Endothelial cell (in vitro differentiated cells): ENCODE measurements around the gene NACA2. TPM values are rescaled to one million over a fixed set of nuclear protein-coding genes. Genes with fewer than 3 reads are reported as not detected.
A peak's percentile ranks its signal among the peaks of the same experiment; 100 is the strongest.
"Not testable (repeated sequence)": the region's sequence is repeated elsewhere in the genome, so short reads cannot be mapped to it uniquely, and the experiment has no call there.

Experiments used
- DNase-seq: peaks from one replicate; pipeline ENCODE4 v3.0.0; 2021; ENCODE audit warnings: low spot score
- H3K27ac Mint-ChIP-seq: one replicate; pipeline ENCODE4 v1.8.0; 2021; ENCODE audit warnings: mixed read lengths, inconsistent platforms; ENCODE audit not compliant: unreplicated experiment
- H3K27me3 Mint-ChIP-seq: one replicate; pipeline ENCODE4 v1.8.0; 2021; ENCODE audit warnings: mild to moderate bottlenecking, moderate library complexity, mixed read lengths, inconsistent platforms; ENCODE audit not compliant: unreplicated experiment
- H3K36me3 Mint-ChIP-seq: one replicate; pipeline ENCODE4 v1.8.0; 2021; ENCODE audit warnings: mild to moderate bottlenecking, low read depth, mixed read lengths, inconsistent platforms; ENCODE audit not compliant: unreplicated experiment
- H3K4me1 Mint-ChIP-seq: one replicate; pipeline ENCODE4 v1.8.0; 2021; ENCODE audit warnings: mild to moderate bottlenecking, mixed read lengths, inconsistent platforms; ENCODE audit not compliant: unreplicated experiment
- H3K4me3 Mint-ChIP-seq: one replicate; pipeline ENCODE4 v1.8.0; 2021; ENCODE audit warnings: mild to moderate bottlenecking, mixed read lengths, inconsistent platforms; ENCODE audit not compliant: unreplicated experiment
- H3K9me3 Mint-ChIP-seq: one replicate; pipeline ENCODE4 v1.8.0; 2021; ENCODE audit warnings: mixed read lengths, inconsistent platforms; ENCODE audit not compliant: unreplicated experiment
- total RNA-seq: library from RNA; stranded (reverse); fragmentation: NEBNext Ultra II Directional; extraction: Animal tissue kit (Norgen Biotek cat#: 25700); gene quantifications from one replicate; pipeline ENCODE4 v1.2.1, GENCODE V29; 2021; ENCODE audit not compliant: unreplicated experiment
- TF ChIP-seq, protein P1 (sequence below): fragments of 200-600 bp; sonication (generic); IDR thresholded peaks from one replicate; pipeline ENCODE4 v1.5.0; 2021; ENCODE audit warnings: antibody characterized with exemption; ENCODE audit not compliant: unreplicated experiment

Gene NACA2
- total RNA-seq, 1 donor from 2014 or later, result not detected

DNA sequence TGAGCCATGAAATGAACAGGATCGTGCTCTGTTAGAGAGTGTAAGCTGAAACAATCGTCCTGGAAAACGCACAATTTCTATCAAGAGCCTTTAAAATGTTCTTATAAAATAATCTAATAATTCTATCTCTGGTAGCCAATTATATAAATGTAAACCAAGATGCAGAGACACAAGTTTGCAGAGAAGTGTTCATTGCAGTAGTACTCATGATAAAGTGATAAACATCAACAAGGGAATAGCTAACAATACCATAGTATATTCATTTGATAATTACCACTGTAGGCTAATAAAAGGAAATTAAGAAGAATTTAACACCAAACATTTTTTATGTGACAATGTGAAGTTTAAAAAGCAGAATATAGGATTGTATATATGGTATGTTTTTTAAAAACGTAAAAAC is 12.4 kb downstream of the NACA2 start:
- no peaks in the 10 kb centered on the region for H3K36me3 Mint-ChIP-seq
- H3K27me3 Mint-ChIP-seq, result no peaks in the 10 kb centered on the region
- DNase-seq, result no peak
- no peak overlapping the region for H3K4me3 Mint-ChIP-seq
- no peaks in the 10 kb centered on the region for H3K4me1 Mint-ChIP-seq
- TF ChIP-seq, protein P1, sequence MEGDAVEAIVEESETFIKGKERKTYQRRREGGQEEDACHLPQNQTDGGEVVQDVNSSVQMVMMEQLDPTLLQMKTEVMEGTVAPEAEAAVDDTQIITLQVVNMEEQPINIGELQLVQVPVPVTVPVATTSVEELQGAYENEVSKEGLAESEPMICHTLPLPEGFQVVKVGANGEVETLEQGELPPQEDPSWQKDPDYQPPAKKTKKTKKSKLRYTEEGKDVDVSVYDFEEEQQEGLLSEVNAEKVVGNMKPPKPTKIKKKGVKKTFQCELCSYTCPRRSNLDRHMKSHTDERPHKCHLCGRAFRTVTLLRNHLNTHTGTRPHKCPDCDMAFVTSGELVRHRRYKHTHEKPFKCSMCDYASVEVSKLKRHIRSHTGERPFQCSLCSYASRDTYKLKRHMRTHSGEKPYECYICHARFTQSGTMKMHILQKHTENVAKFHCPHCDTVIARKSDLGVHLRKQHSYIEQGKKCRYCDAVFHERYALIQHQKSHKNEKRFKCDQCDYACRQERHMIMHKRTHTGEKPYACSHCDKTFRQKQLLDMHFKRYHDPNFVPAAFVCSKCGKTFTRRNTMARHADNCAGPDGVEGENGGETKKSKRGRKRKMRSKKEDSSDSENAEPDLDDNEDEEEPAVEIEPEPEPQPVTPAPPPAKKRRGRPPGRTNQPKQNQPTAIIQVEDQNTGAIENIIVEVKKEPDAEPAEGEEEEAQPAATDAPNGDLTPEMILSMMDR, result no peak
- no peak overlapping the region for H3K27ac Mint-ChIP-seq
- H3K9me3 Mint-ChIP-seq, result no peaks in the 10 kb centered on the region

DNA sequence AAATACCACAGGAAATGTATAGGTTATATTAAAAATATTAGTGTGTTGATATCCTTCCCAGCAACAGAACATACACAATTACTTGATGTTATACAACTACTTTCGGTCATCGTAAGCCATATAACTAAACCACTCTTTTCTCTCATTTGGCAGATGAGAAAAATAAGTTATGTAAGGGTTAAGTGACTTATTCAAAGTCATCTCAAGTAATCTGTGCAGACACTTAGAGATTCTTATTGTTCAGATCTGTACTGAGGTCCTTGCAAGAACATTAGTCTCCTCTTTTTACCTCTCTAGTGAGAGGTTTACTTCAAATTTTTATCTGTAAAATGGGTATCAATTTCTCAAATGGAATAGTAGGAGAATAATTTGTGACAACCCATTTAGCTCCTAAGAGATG is 15.0 kb downstream of the NACA2 start:
- no peaks in the 10 kb centered on the region for H3K9me3 Mint-ChIP-seq
- no peaks in the 10 kb centered on the region for H3K36me3 Mint-ChIP-seq
- no peak overlapping the region for H3K4me3 Mint-ChIP-seq
- TF ChIP-seq, protein P1, result no peak
- no peak for DNase-seq
- H3K27ac Mint-ChIP-seq, result no peak overlapping the region
- no peaks in the 10 kb centered on the region for H3K27me3 Mint-ChIP-seq
- H3K4me1 Mint-ChIP-seq, result no peaks in the 10 kb centered on the region

DNA sequence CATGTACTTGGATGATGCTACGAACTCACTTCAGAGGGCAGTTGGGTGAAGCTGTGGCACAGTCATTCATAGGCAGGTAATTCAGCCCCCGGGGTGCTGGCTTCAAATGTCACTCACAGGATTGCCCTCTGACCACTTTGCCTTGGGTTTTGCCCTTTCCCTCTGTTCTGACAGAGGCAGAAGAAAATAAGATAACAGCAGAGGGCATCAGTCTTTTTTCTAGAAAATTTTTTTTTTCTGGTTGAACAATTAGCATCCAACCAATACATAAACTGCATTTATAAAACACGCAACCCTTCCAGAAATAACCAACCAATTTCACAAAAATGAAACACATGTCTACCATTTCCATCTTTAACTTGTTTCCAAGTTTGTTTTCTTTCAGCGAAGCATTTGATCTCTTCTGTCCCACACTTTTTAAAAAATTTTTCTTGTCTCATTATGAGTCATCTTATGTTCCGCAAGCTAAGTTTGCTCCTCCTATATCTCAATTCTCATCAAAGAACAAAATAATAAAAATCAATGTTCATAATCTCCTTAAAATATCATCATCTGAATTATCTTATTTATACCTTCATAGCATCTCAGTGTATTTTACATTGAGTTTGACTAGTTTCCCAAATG is 15.6 kb downstream of the NACA2 start:
- Mint-ChIP-seq H3K9me3 (no peaks in the 10 kb centered on the region), H3K27ac (no peak overlapping the region), H3K27me3 (peaks cover 2% of the 10 kb centered on the region), H3K4me1 (no peaks in the 10 kb centered on the region), H3K4me3 (no peak overlapping the region), H3K36me3 (no peaks in the 10 kb centered on the region)
- no peak for DNase-seq
- TF ChIP-seq, protein P1, result no peak

DNA sequence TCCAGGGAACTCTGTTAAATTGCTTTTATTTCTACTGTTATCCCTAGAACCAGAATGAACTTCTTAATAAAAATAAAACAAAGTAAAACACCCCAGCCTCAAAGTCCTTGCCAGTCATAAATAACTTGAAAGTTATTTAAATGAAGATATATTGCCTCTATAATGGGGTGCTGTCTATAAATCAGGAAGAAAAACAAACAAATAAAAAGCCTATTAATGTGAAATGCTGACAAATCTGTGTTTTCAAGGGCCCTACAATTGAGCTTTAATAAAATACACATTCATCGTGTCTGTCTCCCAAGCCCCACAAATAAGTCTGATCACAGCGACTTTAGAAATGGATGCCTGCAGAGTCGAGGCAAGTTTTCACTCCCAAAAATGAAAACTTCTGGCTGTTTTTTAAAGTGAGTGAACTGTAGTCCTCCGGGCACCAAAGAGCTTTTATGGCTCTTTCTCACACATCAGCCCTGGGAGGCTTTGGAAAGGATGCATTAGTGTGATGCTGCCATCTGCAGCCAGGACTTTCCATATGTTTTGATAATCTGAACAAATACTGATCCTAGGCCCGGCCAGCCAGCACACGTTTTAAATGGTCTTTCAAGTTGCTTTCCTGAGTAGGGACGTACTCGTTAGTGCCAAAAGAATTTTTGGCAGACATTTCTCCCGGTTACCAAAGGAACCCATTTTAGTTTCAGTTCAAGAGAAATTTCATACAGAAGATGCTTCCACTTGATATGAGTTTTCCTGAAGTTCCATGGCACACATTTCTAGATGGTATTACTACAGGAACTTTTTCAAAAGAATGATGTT is 16.3 kb downstream of the NACA2 start:
- TF ChIP-seq, protein P1, result no peak
- H3K36me3 Mint-ChIP-seq, result no peaks in the 10 kb centered on the region
- no peaks in the 10 kb centered on the region for H3K4me1 Mint-ChIP-seq
- H3K4me3 Mint-ChIP-seq, result no peak overlapping the region
- H3K27me3 Mint-ChIP-seq, result peaks cover 2% of the 10 kb centered on the region
- peak; percentile 17 for DNase-seq
- H3K27ac Mint-ChIP-seq, result no peak overlapping the region
- no peaks in the 10 kb centered on the region for H3K9me3 Mint-ChIP-seq

DNA sequence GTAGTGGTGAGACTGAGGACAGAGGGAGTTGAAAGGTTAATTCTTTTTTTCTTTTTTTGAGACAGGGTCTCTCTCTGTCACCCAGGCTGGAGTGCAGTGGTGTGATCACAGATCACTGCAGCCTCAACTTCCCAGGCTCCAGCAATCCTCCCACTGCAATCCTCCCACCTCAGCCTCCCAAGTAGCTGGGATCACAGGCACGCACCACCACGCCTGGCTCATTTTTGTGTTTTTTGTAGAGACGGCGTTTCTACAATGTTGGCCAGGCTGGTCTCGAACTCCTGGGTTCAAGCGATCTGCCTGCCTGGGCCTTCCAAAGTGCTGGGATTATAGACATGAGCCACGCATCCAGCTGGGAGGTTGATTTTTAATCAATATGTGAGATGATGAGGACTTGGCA is 18.5 kb downstream of the NACA2 start:
- DNase-seq, H3K36me3 Mint-ChIP-seq, H3K27ac Mint-ChIP-seq, H3K9me3 Mint-ChIP-seq, H3K4me1 Mint-ChIP-seq, H3K4me3 Mint-ChIP-seq, H3K27me3 Mint-ChIP-seq: not testable (repeated sequence)
